WERI-Rb-1 (cell line): Measurements from ENCODE around the gene IKBKE.
A peak's percentile ranks its signal among the peaks of the same experiment; 100 is the strongest.

ENCODE experiments used
- DNase-seq: peaks from one replicate; pipeline ENCODE4 v3.0.0-alpha.2; 2020
- H3K27ac ChIP-seq: fragments of 250-450 bp; sonication (Bioruptor Pico); 2 replicates; pipeline ENCODE4 v1.5.1; 2020; ENCODE audit warnings: mild to moderate bottlenecking, moderate library complexity
- H3K27me3 ChIP-seq: fragments of 250-450 bp; sonication (Bioruptor Pico); 2 replicates; pipeline ENCODE4 v1.5.1; 2021; ENCODE audit warnings: mild to moderate bottlenecking, low read depth, moderate library complexity; ENCODE audit not compliant: insufficient read depth, severe bottlenecking
- H3K36me3 ChIP-seq: fragments of 250-450 bp; sonication (Bioruptor Pico); 2 replicates; pipeline ENCODE4 v1.5.1; 2020; ENCODE audit warnings: mild to moderate bottlenecking, moderate library complexity
- H3K4me3 ChIP-seq: 2 replicates; pipeline ENCODE4 v1.5.1; 2011; ENCODE audit warnings: low read depth, mild to moderate bottlenecking, control low read depth, low read length
- H3K9me3 ChIP-seq: fragments of 250-450 bp; sonication (Bioruptor Pico); 2 replicates; pipeline ENCODE4 v1.5.1; 2021; ENCODE audit warnings: mild to moderate bottlenecking, moderate library complexity; ENCODE audit not compliant: severe bottlenecking
- TF ChIP-seq, protein P1 (sequence below): IDR thresholded peaks from 2 replicates; pipeline ENCODE4 v1.5.1; 2011; ENCODE audit warnings: low read depth, mild to moderate bottlenecking, control low read depth, inconsistent platforms, low read length

Gene IKBKE

DNA sequence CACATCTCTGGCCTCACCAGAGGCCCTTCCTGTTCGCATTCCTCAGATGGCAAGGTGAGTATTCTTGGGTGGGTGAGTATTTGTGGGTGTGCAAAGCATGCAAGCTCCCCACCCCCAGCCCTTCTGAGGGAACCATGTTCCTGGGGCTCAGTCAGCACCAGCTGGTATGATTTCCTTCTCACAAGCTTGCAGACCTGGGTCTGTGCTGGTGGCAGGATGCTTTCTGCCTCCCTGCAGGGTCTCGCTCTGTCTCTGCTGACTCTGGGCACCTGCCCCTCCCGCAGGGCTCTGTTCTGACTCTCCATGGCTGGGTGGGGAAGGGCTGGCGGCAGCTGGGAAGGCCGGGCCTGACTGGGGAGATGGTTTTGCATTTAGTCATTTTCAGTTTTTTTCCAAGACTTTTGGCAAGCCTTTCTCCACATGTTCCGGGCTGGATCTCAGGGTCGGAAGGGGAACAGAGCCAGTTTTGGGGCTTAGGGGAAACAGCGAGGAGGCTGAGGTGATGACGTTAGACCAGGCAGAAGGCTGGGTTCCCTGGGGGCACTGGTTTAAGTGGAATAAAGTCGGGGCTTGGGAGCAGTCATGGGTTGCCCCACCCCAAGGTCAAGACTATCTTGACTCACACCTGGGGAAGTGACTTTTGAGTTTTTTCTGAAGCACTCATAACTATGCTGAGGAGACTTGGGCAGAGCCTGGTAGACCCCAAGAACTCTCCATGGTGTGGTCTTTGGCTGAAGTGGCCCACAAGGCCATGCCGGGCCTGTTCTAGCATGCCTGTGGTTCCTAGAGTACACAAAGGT is 43.2 kb downstream of the IKBKE start:
- Histone ChIP-seq H3K36me3 (no peaks in the 10 kb centered on the region), H3K9me3 (no peaks in the 10 kb centered on the region), H3K4me3 (no peak overlapping the region), H3K27ac (no peak overlapping the region), H3K27me3 (no peaks in the 10 kb centered on the region)
- TF ChIP-seq, protein P1, sequence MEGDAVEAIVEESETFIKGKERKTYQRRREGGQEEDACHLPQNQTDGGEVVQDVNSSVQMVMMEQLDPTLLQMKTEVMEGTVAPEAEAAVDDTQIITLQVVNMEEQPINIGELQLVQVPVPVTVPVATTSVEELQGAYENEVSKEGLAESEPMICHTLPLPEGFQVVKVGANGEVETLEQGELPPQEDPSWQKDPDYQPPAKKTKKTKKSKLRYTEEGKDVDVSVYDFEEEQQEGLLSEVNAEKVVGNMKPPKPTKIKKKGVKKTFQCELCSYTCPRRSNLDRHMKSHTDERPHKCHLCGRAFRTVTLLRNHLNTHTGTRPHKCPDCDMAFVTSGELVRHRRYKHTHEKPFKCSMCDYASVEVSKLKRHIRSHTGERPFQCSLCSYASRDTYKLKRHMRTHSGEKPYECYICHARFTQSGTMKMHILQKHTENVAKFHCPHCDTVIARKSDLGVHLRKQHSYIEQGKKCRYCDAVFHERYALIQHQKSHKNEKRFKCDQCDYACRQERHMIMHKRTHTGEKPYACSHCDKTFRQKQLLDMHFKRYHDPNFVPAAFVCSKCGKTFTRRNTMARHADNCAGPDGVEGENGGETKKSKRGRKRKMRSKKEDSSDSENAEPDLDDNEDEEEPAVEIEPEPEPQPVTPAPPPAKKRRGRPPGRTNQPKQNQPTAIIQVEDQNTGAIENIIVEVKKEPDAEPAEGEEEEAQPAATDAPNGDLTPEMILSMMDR = no peak
- no peak for DNase-seq

DNA sequence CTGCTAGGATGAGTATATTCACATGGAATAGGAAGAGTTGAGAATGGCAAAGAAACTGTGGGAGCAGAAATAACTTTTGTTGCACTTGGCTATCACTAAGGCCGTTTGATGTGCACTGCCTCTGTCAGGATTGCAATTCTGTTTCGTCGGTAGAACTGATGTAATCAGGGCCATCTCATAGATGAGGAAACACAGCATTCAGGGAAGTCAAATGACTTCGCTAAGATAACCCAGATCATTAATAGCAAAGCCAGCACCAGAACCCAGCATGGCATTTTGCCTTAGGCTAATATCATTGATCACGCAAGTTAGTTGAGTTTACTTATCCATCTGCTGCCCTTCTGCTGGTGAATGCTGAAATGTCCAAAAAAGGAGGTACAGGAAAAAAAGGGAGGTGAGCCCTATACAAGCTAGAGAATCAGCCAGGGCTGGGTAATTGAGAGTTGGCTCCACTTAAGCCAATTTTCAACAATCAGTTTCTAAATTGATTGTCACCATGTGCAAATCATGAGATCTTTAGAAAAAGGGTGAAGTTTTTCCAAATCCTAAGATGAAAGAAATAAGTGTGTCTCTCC is 44.6 kb downstream of the IKBKE start:
- Histone ChIP-seq H3K27ac (no peak overlapping the region), H3K4me3 (no peak overlapping the region), H3K27me3 (no peaks in the 10 kb centered on the region), H3K36me3 (no peaks in the 10 kb centered on the region), H3K9me3 (no peaks in the 10 kb centered on the region)
- TF ChIP-seq, protein P1 = no peak
- DNase-seq = no peak

DNA sequence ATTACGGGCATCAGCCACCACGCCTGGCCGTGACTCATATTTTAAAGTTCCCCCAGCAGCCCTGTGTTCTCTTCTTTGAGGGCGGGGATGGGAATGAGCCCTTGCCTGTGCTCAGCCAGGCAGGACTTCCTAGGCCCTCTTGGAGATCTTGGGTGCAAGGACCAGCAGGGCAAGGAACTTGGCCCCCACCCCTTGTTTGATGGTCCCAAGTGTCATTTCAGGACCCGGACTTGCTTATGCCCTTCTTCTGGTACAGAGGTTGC is 46.4 kb downstream of the IKBKE start:
- no peak for DNase-seq
- Histone ChIP-seq H3K36me3 (no peaks in the 10 kb centered on the region), H3K27ac (0 out of 2 replicates have a peak overlapping the region, but pooled peaks have one; percentile 91)

DNA sequence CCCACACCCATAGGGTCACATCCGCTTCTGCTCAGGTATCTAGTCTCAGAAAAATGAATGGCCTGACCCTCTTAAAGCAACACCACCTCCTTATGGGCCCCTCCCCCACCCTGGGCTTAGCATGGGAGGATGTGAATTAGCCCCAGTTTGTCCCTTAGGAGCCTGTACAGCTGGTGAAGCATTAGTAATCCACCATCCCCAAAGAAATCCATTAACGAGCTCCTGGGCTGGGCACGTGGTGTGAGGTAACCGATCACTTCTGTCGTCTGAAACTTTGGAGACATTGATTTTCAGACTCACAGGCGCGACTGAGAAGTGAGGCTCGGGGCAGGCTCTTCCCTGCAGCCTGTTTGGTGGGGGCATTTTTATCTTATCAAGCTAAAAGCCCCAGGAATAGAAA is 47.5 kb downstream of the IKBKE start:
- Histone ChIP-seq H3K27ac (peak overlapping the region; percentile 91), H3K4me3 (peak overlapping the region; percentile 47), H3K9me3 (no peaks in the 10 kb centered on the region), H3K27me3 (no peaks in the 10 kb centered on the region), H3K36me3 (no peaks in the 10 kb centered on the region)
- TF ChIP-seq, protein P1 = no peak
- peak; percentile 98 for DNase-seq

More for the DNA sequence above, 46.4 kb downstream of the IKBKE start:
- TF ChIP-seq, protein P1 = no peak
- H3K27me3 ChIP-seq = no peaks in the 10 kb centered on the region
- no peak overlapping the region for H3K4me3 ChIP-seq
- no peaks in the 10 kb centered on the region for H3K9me3 ChIP-seq

DNA sequence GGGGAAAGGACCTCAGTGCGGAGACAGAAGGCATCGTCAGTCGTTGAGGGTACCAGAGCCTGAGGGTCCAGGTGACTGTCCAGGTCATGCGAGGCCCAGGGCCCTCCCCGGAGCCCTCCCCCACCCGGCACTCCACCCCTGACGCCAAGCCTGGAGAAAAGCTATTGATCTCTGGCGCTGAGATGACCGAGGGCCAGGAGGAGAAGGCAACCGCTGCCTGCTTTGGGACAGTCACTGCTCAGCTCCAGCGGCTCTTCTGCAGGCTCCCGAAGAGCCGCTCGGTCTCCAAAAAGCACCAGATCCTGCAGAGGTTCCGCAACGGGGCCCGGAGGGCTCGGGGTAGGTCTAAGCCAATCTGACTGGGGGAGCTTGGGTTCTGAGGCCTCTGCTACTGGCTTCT is 47.9 kb downstream of the IKBKE start:
- H3K9me3 ChIP-seq = no peaks in the 10 kb centered on the region
- no peaks in the 10 kb centered on the region for H3K27me3 ChIP-seq
- H3K4me3 ChIP-seq = peak overlapping the region; percentile 47
- peak overlapping the region; percentile 91 for H3K27ac ChIP-seq
- H3K36me3 ChIP-seq = no peaks in the 10 kb centered on the region
- peak; percentile 88 for DNase-seq
- TF ChIP-seq, protein P1 = no peak
